BLaER1 (cell line): ENCODE measurements around the gene IFNG.
"Not testable (repeated sequence)": the region's sequence is repeated elsewhere in the genome, so short reads cannot be mapped to it uniquely, and the experiment has no call there.

Source experiments
- H3K27ac ChIP-seq: shearing (Covaris generic); formaldehyde crosslinking; 2 replicates; pipeline ENCODE4 v1.8.1; 2022
- H3K27me3 ChIP-seq: shearing (Covaris generic); formaldehyde crosslinking; 2 replicates; pipeline ENCODE4 v1.8.1; 2022
- H3K36me3 ChIP-seq: shearing (Covaris generic); formaldehyde crosslinking; 2 replicates; pipeline ENCODE4 v1.8.1; 2022
- H3K4me1 ChIP-seq: shearing (Covaris generic); formaldehyde crosslinking; 2 replicates; pipeline ENCODE4 v1.8.1; 2022
- H3K4me2 ChIP-seq: shearing (Covaris generic); formaldehyde crosslinking; 2 replicates; pipeline ENCODE4 v1.8.1; 2022
- H3K4me3 ChIP-seq: shearing (Covaris generic); formaldehyde crosslinking; 2 replicates; pipeline ENCODE4 v1.8.1; 2022
- H3K9ac ChIP-seq: shearing (Covaris generic); formaldehyde crosslinking; 2 replicates; pipeline ENCODE4 v1.8.1; 2022
- H3K9me3 ChIP-seq: shearing (Covaris generic); formaldehyde crosslinking; 2 replicates; pipeline ENCODE4 v1.8.1; 2022
- H4K20me1 ChIP-seq: shearing (Covaris generic); formaldehyde crosslinking; 2 replicates; pipeline ENCODE4 v1.8.1; 2022
- Cebpa-rat ChIP-seq: shearing (Covaris generic); IDR thresholded peaks from 2 replicates; pipeline ENCODE4 v1.8.1; 2022

Gene IFNG

DNA sequence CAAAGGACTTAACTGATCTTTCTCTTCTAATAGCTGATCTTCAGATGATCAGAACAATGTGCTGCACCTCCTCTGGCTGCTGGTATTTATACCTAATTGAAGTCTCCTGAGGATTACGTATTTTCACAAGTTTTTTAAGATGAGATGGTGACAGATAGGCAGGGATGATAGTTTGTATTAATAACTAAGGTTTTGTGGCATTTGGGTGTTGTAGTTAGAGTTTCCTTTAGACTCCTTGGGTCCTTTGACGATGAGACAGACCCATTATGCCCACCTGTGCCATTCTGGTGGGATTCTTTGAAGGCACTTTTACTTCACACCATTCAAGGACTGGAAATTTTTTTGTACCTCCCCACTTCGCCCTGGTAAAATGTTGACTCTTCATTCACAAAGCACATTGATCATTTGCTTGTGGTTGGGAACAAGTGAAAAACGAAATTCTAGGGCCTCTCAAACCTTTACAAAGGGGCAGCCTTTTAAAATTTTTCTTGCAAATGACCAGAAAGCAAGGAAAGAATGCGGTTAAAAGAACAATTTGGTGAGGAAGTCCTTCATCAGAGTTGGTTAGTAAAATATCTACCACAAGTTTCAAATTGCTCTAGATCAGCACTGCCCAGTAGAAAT is at the start of gene IFNG:
IFNG (minus strand) TSS at position 60 of the 624 bp plus-strand sequence. CDS start 125 bp downstream, outside the sequence.
- H3K36me3 ChIP-seq: no peaks in the 10 kb centered on the region
- no peaks in the 10 kb centered on the region for H3K4me1 ChIP-seq
- H3K4me3 ChIP-seq: no peak within 1 kb of the TSS
- no peaks in the 10 kb centered on the region for H3K9me3 ChIP-seq
- no peak within 1 kb of the TSS for H3K9ac ChIP-seq
- H3K27me3 ChIP-seq: no peaks in the 10 kb centered on the region
- H3K4me2 ChIP-seq: no peak within 1 kb of the TSS
- no peak for TF ChIP-seq Cebpa-rat
- H4K20me1 ChIP-seq: no peaks in the 10 kb centered on the region
- H3K27ac ChIP-seq: no peak within 1 kb of the TSS

DNA sequence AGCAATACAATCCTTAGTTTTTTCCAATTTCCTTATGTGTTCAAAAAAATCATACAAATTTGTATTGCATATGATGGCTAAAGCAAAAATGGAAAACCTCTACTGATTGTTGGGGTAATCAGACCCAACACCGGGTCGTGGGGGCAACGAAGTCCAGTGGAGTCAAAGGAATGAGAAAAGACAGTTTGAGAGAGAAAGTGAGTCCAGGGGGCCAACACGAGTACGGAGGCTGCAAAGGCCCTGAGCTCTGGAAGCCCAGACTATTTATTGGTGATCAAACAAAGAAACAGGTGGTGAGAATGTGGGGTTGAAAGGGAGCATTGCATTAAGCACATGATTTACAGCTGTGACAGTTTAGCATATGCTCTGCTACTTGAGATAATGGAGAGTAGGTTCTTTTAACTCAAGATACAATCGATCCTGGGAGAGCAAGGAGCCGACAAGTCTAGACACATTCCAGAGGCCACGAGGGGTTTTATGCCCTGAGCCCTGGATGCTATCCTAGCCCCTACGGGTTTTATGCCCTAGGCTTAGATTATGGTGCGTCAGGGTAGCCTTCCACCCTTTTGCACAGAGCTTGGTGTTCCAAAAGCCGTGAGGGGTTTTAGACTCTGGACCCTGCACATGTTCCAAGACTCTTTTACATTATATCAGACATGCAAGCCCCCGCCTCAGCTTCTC is 49.6 kb upstream of the IFNG start:
- H3K27ac ChIP-seq: not testable (repeated sequence)

DNA sequence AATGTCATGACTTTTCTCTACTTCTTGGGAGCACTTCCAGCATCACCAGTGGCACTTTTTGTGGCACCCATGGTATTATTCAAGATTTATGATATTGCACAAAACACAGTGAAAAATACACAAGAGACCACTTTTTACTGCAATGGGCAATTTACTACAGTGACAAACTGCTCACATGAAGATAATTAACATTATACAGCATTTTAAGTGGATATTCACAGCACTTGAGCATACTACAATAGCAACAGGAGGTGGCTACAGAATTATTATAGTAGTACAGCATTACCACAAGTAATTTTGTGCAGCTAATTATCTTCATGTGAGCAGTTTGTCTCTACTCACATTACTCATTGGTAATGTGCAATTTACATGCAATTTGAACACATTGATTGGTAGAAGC is 47.7 kb upstream of the IFNG start:
- no peak for TF ChIP-seq Cebpa-rat
- Histone ChIP-seq H3K9me3 (no peaks in the 10 kb centered on the region), H3K9ac (no peak overlapping the region), H3K27ac (no peak overlapping the region), H3K4me1 (no peaks in the 10 kb centered on the region), H3K36me3 (no peaks in the 10 kb centered on the region), H3K4me3 (no peak overlapping the region), H3K27me3 (no peaks in the 10 kb centered on the region), H4K20me1 (no peaks in the 10 kb centered on the region), H3K4me2 (no peak overlapping the region)

More for the DNA sequence above, 49.6 kb upstream of the IFNG start:
- H4K20me1 ChIP-seq, H3K4me3 ChIP-seq, H3K27me3 ChIP-seq, H3K36me3 ChIP-seq, H3K9ac ChIP-seq, H3K4me1 ChIP-seq, H3K9me3 ChIP-seq, H3K4me2 ChIP-seq: not testable (repeated sequence)

DNA sequence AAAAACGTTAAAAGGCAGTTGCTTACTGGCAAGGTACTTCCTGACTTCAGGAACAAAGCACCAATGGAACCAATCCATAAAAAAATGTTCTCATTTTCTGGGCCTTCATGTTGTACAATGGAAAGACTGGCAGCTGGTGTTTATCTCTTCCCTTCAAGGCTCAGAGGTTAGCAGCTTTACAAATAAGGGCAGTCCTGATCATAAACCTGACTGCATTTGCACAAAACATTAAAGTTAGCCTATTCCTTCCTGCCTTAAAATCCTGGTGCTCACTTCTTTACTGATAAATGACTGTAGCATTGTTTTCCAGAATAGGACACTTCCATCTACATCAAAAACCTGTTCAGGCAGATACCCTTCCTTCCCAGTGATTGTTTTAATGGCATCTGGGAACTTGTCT is 46.9 kb upstream of the IFNG start:
- no peak overlapping the region for H3K4me2 ChIP-seq
- no peak for TF ChIP-seq Cebpa-rat
- H3K36me3 ChIP-seq: no peaks in the 10 kb centered on the region
- no peaks in the 10 kb centered on the region for H3K9me3 ChIP-seq
- H3K4me1 ChIP-seq: no peaks in the 10 kb centered on the region
- H3K4me3 ChIP-seq: no peak overlapping the region
- H4K20me1 ChIP-seq: no peaks in the 10 kb centered on the region
- H3K27me3 ChIP-seq: no peaks in the 10 kb centered on the region
- H3K27ac ChIP-seq: no peak overlapping the region
- no peak overlapping the region for H3K9ac ChIP-seq

DNA sequence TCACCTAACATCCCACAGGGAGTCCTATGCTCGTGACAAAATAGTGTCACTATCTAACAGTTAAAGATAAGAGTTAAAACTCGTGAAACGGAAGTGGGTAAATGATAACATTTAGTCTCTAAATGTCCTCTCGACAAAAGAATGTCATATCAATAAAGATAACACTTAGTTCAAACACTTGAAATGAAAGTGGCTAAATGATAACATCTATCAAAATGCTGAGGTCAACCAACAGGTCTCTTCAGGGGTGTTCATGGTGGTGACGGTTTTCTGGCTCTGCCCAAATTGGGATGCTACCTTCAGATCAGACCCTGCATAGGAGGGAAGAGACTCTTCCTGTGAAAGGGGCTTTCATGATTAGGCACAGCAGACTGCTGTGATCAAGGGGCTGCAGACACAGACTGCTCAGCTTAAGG is 43.9 kb upstream of the IFNG start:
- Histone ChIP-seq H3K27ac (no peak overlapping the region), H3K4me2 (no peak overlapping the region), H3K27me3 (no peaks in the 10 kb centered on the region), H3K4me1 (no peaks in the 10 kb centered on the region), H3K4me3 (no peak overlapping the region), H3K9me3 (no peaks in the 10 kb centered on the region), H3K36me3 (no peaks in the 10 kb centered on the region), H4K20me1 (no peaks in the 10 kb centered on the region), H3K9ac (no peak overlapping the region)
- no peak for TF ChIP-seq Cebpa-rat

DNA sequence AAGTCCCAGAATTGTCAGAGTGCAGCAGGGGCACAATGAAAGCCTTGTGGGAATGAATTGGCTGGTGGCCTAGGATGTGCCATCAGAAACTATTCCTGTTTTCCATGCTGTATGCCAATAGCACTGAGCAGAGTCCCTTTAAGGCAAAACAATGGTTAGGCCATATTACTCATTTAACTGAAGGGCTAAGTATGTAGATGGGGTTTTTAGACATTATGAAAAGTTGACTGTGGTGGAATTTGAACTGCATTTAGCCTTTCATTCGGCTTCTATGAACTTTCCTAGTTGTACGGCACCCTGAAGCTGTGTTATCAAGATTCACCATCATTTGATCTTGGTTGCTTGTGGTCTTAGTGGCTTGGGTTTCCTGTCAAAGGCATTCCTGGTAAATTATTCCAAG is 41.3 kb upstream of the IFNG start:
- no peaks in the 10 kb centered on the region for H3K36me3 ChIP-seq
- no peak overlapping the region for H3K4me2 ChIP-seq
- no peak overlapping the region for H3K9ac ChIP-seq
- no peaks in the 10 kb centered on the region for H3K9me3 ChIP-seq
- no peaks in the 10 kb centered on the region for H4K20me1 ChIP-seq
- no peak overlapping the region for H3K27ac ChIP-seq
- H3K4me3 ChIP-seq: no peak overlapping the region
- no peak for TF ChIP-seq Cebpa-rat
- H3K27me3 ChIP-seq: no peaks in the 10 kb centered on the region
- no peaks in the 10 kb centered on the region for H3K4me1 ChIP-seq

DNA sequence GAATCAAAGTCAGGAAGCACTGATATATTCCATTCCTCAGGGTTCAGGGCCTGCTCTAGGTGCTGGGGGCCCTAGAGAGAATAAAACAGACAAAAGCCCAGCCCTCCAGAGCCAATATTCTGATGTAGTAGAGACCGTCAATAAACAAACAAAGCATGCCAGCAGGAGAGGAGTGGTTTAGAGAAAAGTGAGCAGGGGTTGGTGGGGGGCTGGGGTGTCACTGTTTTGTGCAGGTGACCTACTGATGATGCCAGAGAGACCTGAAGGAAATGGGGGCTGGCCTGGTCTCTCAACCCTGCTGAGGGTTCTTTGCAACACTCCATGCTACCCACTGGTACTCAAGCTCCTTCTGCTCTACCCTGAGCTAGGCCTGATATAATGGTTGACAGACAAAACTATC is 39.6 kb upstream of the IFNG start:
- Histone ChIP-seq H4K20me1 (no peaks in the 10 kb centered on the region), H3K4me2 (no peak overlapping the region), H3K4me1 (no peaks in the 10 kb centered on the region), H3K27ac (no peak overlapping the region), H3K4me3 (no peak overlapping the region), H3K9ac (no peak overlapping the region), H3K9me3 (no peaks in the 10 kb centered on the region), H3K27me3 (no peaks in the 10 kb centered on the region), H3K36me3 (no peaks in the 10 kb centered on the region)
- no peak for TF ChIP-seq Cebpa-rat

DNA sequence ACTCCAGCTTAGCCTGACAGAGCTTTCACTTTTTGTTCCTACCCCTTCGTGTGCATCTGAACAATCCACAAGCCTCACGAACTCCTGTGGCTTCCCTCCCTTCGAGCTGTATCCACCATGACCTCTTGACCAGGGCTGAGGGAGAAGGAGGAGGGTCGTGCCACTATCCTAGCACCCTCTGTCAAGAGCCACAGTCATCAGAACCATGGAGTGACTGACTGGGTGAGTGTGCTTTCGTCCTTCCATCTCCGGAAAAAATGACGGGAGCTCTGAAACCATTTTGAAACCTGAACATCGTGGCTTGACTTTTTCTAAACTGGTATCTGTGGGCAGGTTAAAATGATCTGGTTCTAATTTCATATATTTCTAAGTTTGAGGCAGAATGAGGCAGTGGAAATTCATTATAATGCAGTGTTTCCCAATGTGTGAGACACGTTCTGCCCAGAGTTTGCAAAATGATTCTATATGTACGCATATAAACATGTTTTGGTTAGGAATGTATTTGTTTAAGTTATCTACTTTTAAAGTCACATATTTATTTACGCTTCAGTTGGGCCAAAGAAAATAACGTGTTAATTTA is 39.1 kb upstream of the IFNG start:
- Histone ChIP-seq H3K27ac (no peak overlapping the region), H3K4me1 (no peaks in the 10 kb centered on the region), H3K9ac (no peak overlapping the region), H3K4me2 (no peak overlapping the region), H4K20me1 (no peaks in the 10 kb centered on the region), H3K4me3 (no peak overlapping the region), H3K9me3 (no peaks in the 10 kb centered on the region), H3K36me3 (no peaks in the 10 kb centered on the region), H3K27me3 (no peaks in the 10 kb centered on the region)
- TF ChIP-seq Cebpa-rat: no peak

DNA sequence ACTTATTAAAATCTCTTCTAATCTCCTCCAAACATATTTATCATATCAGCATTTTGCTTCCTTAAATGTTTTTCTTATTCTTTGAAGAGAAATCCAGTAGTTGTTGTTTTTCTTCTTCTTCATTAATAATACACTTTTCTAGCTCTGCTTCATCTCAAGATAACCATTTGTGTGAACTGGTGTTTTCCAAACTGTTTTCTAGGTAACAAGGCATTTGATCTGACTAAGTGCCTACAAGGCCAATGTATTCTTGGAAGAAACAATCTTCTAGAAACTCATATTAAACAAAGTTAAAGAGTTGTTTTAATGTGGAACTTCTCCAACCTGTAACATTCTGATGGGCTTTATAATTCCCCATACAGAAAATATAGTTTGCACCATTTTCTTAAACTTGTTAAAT is 30.8 kb upstream of the IFNG start:
- H3K4me1 ChIP-seq: no peaks in the 10 kb centered on the region
- H4K20me1 ChIP-seq: no peaks in the 10 kb centered on the region
- TF ChIP-seq Cebpa-rat: no peak
- no peaks in the 10 kb centered on the region for H3K27me3 ChIP-seq
- no peak overlapping the region for H3K4me2 ChIP-seq
- H3K9ac ChIP-seq: no peak overlapping the region
- H3K4me3 ChIP-seq: no peak overlapping the region
- H3K9me3 ChIP-seq: no peaks in the 10 kb centered on the region
- H3K36me3 ChIP-seq: no peaks in the 10 kb centered on the region
- no peak overlapping the region for H3K27ac ChIP-seq

DNA sequence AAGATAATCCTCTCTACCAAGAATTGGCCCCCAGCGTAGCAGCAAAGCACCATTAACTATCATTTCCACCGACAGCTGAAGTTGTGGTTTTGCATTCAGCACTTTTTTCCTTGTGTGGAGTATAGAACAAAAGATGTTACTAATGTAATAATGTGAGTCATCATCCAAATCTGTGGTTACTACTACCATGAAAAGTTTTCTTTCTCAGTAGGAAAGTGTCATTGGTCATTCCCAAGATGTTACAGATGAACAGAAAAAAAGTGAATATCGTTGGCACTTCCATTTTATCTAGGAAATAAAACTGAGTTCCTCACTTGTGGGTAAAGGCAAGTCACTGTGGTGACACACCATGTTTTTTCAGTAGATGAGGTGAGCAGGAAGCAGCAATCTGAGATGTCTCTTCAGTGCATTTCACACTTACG is 30.3 kb upstream of the IFNG start:
- no peak overlapping the region for H3K4me3 ChIP-seq
- H3K4me1 ChIP-seq: no peaks in the 10 kb centered on the region
- no peaks in the 10 kb centered on the region for H3K36me3 ChIP-seq
- no peaks in the 10 kb centered on the region for H4K20me1 ChIP-seq
- H3K9ac ChIP-seq: no peak overlapping the region
- no peaks in the 10 kb centered on the region for H3K9me3 ChIP-seq
- no peak overlapping the region for H3K4me2 ChIP-seq
- TF ChIP-seq Cebpa-rat: no peak
- H3K27me3 ChIP-seq: no peaks in the 10 kb centered on the region
- H3K27ac ChIP-seq: no peak overlapping the region
